Stimulated activated CD8-positive, alpha-beta memory T cell treated with anti-CD3 and anti-CD28 coated beads, Interleukin-15, amount 100 ng/mL, for 48 hours (primary cell): ENCODE measurements around the gene CDKL1.
"Not testable (repeated sequence)": the region's sequence is repeated elsewhere in the genome, so short reads cannot be mapped to it uniquely, and the experiment has no call there.

Experiments
- DNase-seq, 2 donors: peaks; one replicate each; pipeline ENCODE4 v3.0.0-alpha.2; 2020; ENCODE audit warnings: low read depth in 2 of 2

Gene CDKL1

DNA sequence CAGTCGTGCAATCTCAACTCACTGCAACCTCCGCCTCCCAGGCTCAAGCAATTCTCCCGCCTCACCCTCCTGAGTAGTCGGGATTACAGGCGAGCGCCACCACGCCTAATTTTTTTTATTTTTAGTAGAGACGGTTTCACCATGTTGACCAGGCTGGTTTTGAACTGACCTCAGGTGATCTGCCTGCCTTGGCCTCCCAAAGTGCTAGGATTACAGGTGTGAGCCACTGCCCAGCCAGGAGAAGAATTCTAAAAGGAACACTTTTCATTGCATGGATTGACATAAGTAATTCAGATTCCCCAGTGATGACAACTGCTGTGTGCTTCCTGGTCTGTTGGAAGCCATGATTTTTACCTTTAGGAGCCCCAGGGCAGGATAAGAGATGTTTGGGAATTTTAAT, 62.5 kb downstream of the CDKL1 start:
- DNase-seq = no peak

- no peak for DNase-seq
These were observed 63.6 kb downstream of the CDKL1 start for GRCh38 chr14:50333014-50333509.

DNA sequence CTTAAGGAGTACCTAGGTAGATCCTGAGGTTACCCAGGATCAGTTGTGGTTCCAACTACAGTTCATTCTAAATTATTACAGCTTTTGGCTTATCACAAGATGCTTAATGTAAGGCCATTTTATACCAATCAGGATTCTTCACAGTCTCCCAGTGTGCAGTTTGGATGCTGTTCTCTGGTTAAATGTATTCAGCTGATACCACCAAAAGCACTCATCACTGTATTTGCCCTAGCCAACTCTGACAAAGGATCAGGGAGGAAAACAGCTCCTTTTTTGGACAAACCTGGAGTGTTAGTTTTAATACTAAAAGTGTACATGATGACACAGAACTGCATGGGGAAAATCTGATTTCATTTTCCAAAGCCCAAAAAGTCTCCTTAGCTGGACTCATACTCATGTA, 65.1 kb downstream of the CDKL1 start:
- DNase-seq = no peak

GRCh38 chr14:50321009-50321660, 75.5 kb downstream of the CDKL1 start:
- peak; percentile 36 to 50 for DNase-seq

DNA sequence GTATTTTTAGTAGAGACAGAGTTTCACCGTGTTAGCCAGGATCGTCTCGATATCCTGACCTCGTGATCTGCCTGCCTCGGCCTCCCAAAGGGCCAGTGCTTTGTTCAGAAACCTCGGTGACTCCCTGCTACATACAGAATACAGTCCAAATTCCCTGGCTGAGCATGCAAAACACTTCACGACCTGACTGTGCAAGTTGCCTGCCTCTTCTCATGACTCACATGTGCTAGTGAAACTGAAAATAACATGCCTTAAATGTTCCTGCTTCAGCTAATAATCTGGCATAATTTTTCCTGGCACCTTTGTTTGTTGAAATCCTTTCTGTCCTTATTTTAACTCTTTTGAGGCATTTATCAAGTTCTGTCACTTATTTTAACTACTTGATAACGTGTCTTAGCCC, 76.4 kb downstream of the CDKL1 start:
- no peak for DNase-seq

- DNase-seq = no peak
These were observed 77.0 kb downstream of the CDKL1 start for GRCh38 chr14:50319721-50320120.

GRCh38 chr14:50319293-50319692, 77.4 kb downstream of the CDKL1 start:
- DNase-seq = no peak

DNA sequence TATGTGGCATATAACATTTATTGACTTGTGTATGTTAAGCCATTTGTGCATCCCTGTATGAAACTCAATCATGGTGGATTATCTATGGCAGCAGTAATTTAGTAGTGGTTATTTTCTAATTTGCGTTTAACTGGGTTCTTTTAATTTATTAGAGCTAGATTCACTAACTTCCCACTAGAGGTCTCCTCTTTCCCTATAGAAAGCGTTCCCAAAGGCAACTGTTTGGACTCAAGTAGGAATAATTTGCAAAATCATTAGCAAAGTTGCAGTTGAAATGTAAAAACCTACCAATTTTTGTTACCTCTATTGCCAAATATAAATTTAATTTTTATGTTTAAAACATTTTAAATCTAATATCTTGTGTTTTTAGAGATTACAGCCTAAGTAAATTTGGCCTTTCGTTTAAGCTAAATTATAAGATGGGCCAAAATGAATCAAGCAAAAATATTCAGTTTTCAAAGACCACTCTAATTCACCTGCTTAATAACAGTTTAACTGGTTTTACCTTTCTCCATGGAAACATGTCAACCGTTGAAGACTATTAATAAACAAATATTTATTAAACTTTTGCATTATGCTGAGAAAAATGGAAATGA, 78.6 kb downstream of the CDKL1 start:
- DNase-seq = no peak

DNA sequence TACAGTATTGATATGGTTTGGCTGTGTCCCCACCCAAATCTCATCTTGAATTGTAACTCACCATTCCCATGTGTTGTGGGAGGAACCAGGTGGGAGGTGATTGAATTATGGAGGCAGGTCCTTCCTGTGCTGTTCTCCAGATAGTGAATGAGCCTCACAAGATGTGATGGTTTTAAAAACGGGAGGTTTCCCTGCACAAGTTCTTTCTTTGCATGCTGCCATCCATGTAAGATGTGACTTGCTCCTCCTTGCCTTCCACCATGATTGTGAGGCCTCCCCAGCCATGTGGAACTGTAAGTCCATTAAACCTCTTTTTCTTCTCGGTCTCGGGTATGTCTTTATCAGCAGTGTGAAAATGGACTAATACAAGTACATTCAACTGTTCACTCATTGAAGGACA, 82.6 kb downstream of the CDKL1 start:
- not testable (repeated sequence) for DNase-seq

- DNase-seq = no peak
These were observed 84.0 kb downstream of the CDKL1 start for GRCh38 chr14:50312734-50313054.

- DNase-seq = peak; percentile 87 to 89
These were observed 84.5 kb downstream of the CDKL1 start, which contains the start of the genes DMAC2L and L2HGDH for GRCh38 chr14:50311972-50312733. DMAC2L (plus strand) TSS chr14:50312324; CDS start chr14:50321488, 9,164 bp downstream. L2HGDH (minus strand) TSS chr14:50312229; CDS start chr14:50312150, 79 bp downstream.

- DNase-seq = no peak
These were observed 85.2 kb downstream of the CDKL1 start for GRCh38 chr14:50311337-50311971.

DNA sequence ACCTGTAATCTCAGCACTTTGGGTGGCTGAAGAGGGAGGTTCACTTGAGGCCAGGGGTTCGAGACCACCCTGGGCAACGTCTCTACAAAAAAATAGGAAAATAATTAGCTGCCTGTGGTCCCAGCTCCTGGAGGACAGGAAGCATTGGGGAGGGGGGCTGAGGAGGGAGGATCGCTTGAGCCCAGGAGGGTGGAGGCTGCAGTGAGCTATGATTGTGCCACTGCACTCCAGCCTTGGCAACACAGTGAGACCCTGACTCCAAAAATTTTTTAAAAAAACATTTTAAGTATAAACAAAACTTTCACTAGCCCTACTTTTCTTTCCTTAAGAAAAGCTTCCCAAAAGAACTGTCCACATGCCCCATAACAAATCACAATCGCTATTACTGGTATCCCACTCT, 86.2 kb downstream of the CDKL1 start:
- DNase-seq = no peak

- DNase-seq = no peak
These were observed 88.2 kb downstream of the CDKL1 start for GRCh38 chr14:50308363-50308915.

- DNase-seq = no peak
These were observed 92.8 kb downstream of the CDKL1 start for GRCh38 chr14:50303744-50304471.

- no peak for DNase-seq
These were observed 94.8 kb downstream of the CDKL1 start for GRCh38 chr14:50301914-50302313.

DNA sequence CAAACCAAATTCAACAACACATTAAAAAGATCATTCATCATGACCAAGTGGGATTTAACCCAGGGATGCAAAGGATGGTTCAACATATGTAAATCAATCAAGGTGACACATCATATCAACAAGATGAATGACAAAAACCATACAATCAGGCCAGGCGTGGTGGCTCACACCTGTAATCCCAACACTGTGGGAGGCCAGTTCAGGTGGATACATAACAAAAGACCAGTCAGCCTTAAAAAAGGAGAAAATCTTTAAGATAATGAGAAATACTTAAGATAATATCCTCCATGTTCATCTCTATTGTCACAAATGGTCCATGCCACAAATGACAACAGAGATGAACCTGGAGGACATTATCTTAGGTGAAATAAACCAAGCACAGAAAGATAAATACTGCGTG, 97.1 kb downstream of the CDKL1 start:
- DNase-seq = no peak

DNA sequence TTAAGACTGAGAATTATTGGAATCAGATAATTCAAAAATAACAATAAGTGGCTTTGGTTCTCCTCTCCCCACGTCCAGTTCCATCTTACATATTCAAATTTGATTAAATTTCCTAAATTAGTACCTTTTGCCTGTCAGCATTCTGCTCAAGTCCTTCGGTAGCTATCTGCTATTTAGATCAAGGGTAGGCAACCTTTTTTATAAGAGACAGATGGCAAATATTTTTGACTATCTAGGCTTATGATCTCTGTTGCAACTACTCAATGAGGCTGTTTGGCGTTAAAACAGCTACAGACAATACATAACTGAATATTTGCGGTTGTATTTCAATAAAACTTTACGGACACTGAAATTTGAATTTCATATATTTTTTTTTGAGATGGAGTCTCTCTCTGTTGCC, 106.4 kb downstream of the CDKL1 start:
- DNase-seq = no peak

DNA sequence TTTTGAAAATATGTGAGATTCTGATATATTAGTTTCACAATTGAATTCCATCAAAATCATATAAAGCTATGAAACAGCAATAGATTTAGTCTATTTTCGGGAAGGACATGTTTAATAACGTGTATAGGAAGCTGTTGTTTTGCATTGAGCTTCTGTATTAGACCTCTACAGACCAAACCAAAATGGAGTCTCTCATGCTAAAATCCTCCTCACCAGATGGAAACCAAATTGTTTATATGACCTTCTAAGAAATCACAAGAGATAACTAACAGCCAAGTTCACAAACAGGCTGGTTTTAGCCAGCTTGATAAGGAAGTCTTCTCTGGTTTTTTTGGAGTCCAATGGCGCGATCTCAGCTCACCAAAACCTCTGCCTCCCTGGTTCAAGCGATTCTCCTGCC, 108.5 kb downstream of the CDKL1 start:
- DNase-seq = no peak

- no peak for DNase-seq
These were observed 110.8 kb downstream of the CDKL1 start for GRCh38 chr14:50285861-50286260.
